IMR-90 (cell line): Measurements from ENCODE around the gene MEGF8. TPM values are rescaled to one million over a fixed set of nuclear protein-coding genes. Genes with fewer than 3 reads are reported as not detected.

Source experiments
- ATAC-seq: fragments of 200-7000 bp; cut with Tn5 transposase; 2 replicates; pipeline ENCODE4 v1.9.1; 2020; ENCODE audit warnings: low read depth, mild to moderate bottlenecking, moderate library complexity
- BruUV-seq: library from RNA; stranded (reverse); fragments of 400-500 nt; replicated peaks from 2 replicates; lab custom pipeline; 2021; lab: Mats Ljungman, UMichigan
- CTCF ChIA-PET: fragments of 300-600 bp; formaldehyde crosslinking; extraction: SDS; loops from one replicate; lab custom pipeline; 2021; ENCODE audit warnings: antibody characterized with exemption; lab: Yijun Ruan, JAX
- POLR2A ChIA-PET: fragments of 300-600 bp; sonication (Branson Sonifier 250); formaldehyde crosslinking; loops from one replicate; lab custom pipeline; 2022; ENCODE audit warnings: antibody characterized with exemption; ENCODE audit not compliant: unreplicated experiment; lab: Charles Lee
- DNase-seq: peaks from one replicate; pipeline ENCODE4 v3.0.0; 2013
- H2AFZ ChIP-seq: replicated peaks from 2 replicates; pipeline ENCODE3; 2013; ENCODE audit warnings: low read length, mild to moderate bottlenecking; ENCODE audit not compliant: poor library complexity
- H2AK5ac ChIP-seq: 2 replicates; pipeline ENCODE4 v1.6.1; 2013; ENCODE audit warnings: low read depth, low read length, inconsistent platforms
- H2AK9ac ChIP-seq: replicated peaks from 2 replicates; pipeline ENCODE3; 2013; ENCODE audit warnings: mild to moderate bottlenecking, low read depth, low read length, moderate library complexity; ENCODE audit not compliant: poor library complexity
- H2BK120ac ChIP-seq: 2 replicates; pipeline ENCODE4 v1.6.1; 2013; ENCODE audit warnings: low read depth, low read length, inconsistent platforms
- H2BK15ac ChIP-seq: 3 replicates; pipeline ENCODE4 v1.6.1; 2013; ENCODE audit warnings: low read depth, low read length, inconsistent platforms
- H2BK20ac ChIP-seq: 2 replicates; pipeline ENCODE4 v1.6.1; 2013; ENCODE audit warnings: low read depth, mild to moderate bottlenecking, inconsistent platforms, low read length, moderate library complexity
- H2BK5ac ChIP-seq: 2 replicates; pipeline ENCODE4 v1.6.1; 2013; ENCODE audit warnings: mild to moderate bottlenecking, low read depth, low read length, inconsistent platforms; ENCODE audit not compliant: poor library complexity, severe bottlenecking
- H3K14ac ChIP-seq: replicated peaks from 2 replicates; pipeline ENCODE4 v1.6.1; 2013; ENCODE audit warnings: low read depth, low read length, inconsistent platforms
- H3K18ac ChIP-seq: 2 replicates; pipeline ENCODE4 v1.6.1; 2013; ENCODE audit warnings: low read depth, low read length, control low read depth
- H3K23ac ChIP-seq: 2 replicates; pipeline ENCODE4 v1.6.1; 2013; ENCODE audit warnings: low read depth, low read length, inconsistent platforms
- H3K27ac ChIP-seq: 2 replicates; pipeline ENCODE4 v1.5.1; 2013; ENCODE audit warnings: mild to moderate bottlenecking, control low read depth, low read length; ENCODE audit not compliant: insufficient read depth
- H3K27me3 ChIP-seq: 2 replicates; pipeline ENCODE4 v1.6.1; 2013; ENCODE audit warnings: low read length; ENCODE audit not compliant: control insufficient read depth, insufficient read depth
- H3K36me3 ChIP-seq: 2 replicates; pipeline ENCODE4 v1.6.1; 2013; ENCODE audit warnings: low read length, mixed read lengths; ENCODE audit not compliant: control insufficient read depth, insufficient read depth
- H3K4ac ChIP-seq: 2 replicates; pipeline ENCODE4 v1.6.1; 2013; ENCODE audit warnings: low read depth, low read length, inconsistent platforms
- H3K4me1 ChIP-seq: 2 replicates; pipeline ENCODE4 v1.6.1; 2013; ENCODE audit warnings: low read length, mixed read lengths; ENCODE audit not compliant: control insufficient read depth, insufficient read depth
- H3K4me2 ChIP-seq: 2 replicates; pipeline ENCODE4 v1.6.1; 2013; ENCODE audit warnings: low read depth, mild to moderate bottlenecking, control low read depth, low read length, moderate library complexity
- H3K4me3 ChIP-seq: 2 replicates; pipeline ENCODE4 v1.5.1; 2013; ENCODE audit warnings: low read depth, mild to moderate bottlenecking, control low read depth, low read length, moderate library complexity; ENCODE audit not compliant: insufficient read depth
- H3K56ac ChIP-seq: 2 replicates; pipeline ENCODE4 v1.6.1; 2013; ENCODE audit warnings: low read length, inconsistent platforms; ENCODE audit not compliant: insufficient read depth; ENCODE audit errors: extremely low read depth
- H3K79me1 ChIP-seq, 2 experiments: 2 replicates each; pipeline ENCODE4 v1.6.1; 2013; ENCODE audit warnings: low read length in 2 of 2, inconsistent platforms in 1 of 2, low read depth in 1 of 2
- H3K9ac ChIP-seq: 2 replicates; pipeline ENCODE4 v1.6.1; 2013; ENCODE audit warnings: low read depth, low read length, control low read depth
- H3K9me1 ChIP-seq: 2 replicates; pipeline ENCODE4 v1.6.1; 2013; ENCODE audit warnings: low read length, inconsistent platforms; ENCODE audit not compliant: insufficient read depth
- H3K9me3 ChIP-seq: 2 replicates; pipeline ENCODE4 v1.6.1; 2013; ENCODE audit warnings: low read length; ENCODE audit not compliant: control insufficient read depth, insufficient read depth
- H4K20me1 ChIP-seq: 2 replicates; pipeline ENCODE4 v1.6.1; 2013; ENCODE audit warnings: low read length, inconsistent platforms; ENCODE audit not compliant: insufficient read depth
- H4K5ac ChIP-seq: 2 replicates; pipeline ENCODE4 v1.6.1; 2013; ENCODE audit warnings: mild to moderate bottlenecking, low read depth, low read length, control low read depth
- H4K8ac ChIP-seq, 2 experiments: 2 replicates each; pipeline ENCODE4 v1.6.1; 2013; ENCODE audit warnings: low read depth in 2 of 2, low read length in 2 of 2, control low read depth in 1 of 2, inconsistent platforms in 1 of 2
- H4K91ac ChIP-seq: 2 replicates; pipeline ENCODE4 v1.6.1; 2013; ENCODE audit warnings: low read depth, low read length, inconsistent platforms; ENCODE audit not compliant: insufficient read depth
- BHLHE40 ChIP-seq: fragments of 150-350 bp; IDR thresholded peaks from 2 replicates; pipeline ENCODE4 v1.6.1; 2016; ENCODE audit warnings: mild to moderate bottlenecking, low read depth, low read length
- CEBPB ChIP-seq: IDR thresholded peaks from 2 replicates; pipeline ENCODE4 v1.6.1; 2012; ENCODE audit warnings: low read depth, low read length, improper control_type of control experiment
- CHD1 ChIP-seq: IDR thresholded peaks from 2 replicates; pipeline ENCODE4 v1.6.1; 2012; ENCODE audit warnings: low read depth, low read length, improper control_type of control experiment
- FOS ChIP-seq: fragments of 150-350 bp; IDR thresholded peaks from 2 replicates; pipeline ENCODE4 v1.6.1; 2016; ENCODE audit warnings: low read depth, low read length
- MAFK ChIP-seq: IDR thresholded peaks from 2 replicates; pipeline ENCODE4 v1.6.1; 2012; ENCODE audit warnings: low read depth, low read length, improper control_type of control experiment
- MAZ ChIP-seq: IDR thresholded peaks from 2 replicates; pipeline ENCODE4 v1.6.1; 2012; ENCODE audit warnings: low read depth, mild to moderate bottlenecking, low read length, improper control_type of control experiment, moderate library complexity, borderline replicate concordance
- MXI1 ChIP-seq: IDR thresholded peaks from 2 replicates; pipeline ENCODE4 v1.6.1; 2012; ENCODE audit warnings: low read depth, mild to moderate bottlenecking, low read length, moderate library complexity, borderline replicate concordance
- NFE2L2 ChIP-seq: fragments of 150-350 bp; IDR thresholded peaks from 2 replicates; pipeline ENCODE4 v1.6.1; 2016; ENCODE audit warnings: low read depth, mild to moderate bottlenecking, low read length
- POLR2A ChIP-seq: IDR thresholded peaks from 2 replicates; pipeline ENCODE4 v1.6.1; 2012; ENCODE audit warnings: mild to moderate bottlenecking, low read depth, low read length
- RAD21 ChIP-seq: IDR thresholded peaks from 2 replicates; pipeline ENCODE4 v1.6.1; 2012; ENCODE audit warnings: low read length, improper control_type of control experiment
- RCOR1 ChIP-seq: IDR thresholded peaks from 2 replicates; pipeline ENCODE4 v1.6.1; 2012; ENCODE audit warnings: mild to moderate bottlenecking, low read length, improper control_type of control experiment; ENCODE audit not compliant: insufficient replicate concordance
- RFX5 ChIP-seq: IDR thresholded peaks from 2 replicates; pipeline ENCODE4 v1.8.0; 2012; ENCODE audit warnings: low read depth, mild to moderate bottlenecking, low read length, moderate library complexity
- SMC3 ChIP-seq: fragments of 150-350 bp; IDR thresholded peaks from 2 replicates; pipeline ENCODE4 v1.6.1; 2016; ENCODE audit warnings: low read depth, mild to moderate bottlenecking, antibody characterized with exemption, low read length, moderate library complexity
- WGBS, 2 experiments: methylation state at CpG; one replicate each; pipeline versions ENCODE4 v1.1.5 to v1.1.7; 2013; ENCODE audit warnings: missing lambda C conversion rate in 2 of 2; ENCODE audit not compliant: insufficient read length in 1 of 2; ENCODE audit errors: extremely low coverage in 2 of 2; 5-methylcytosine and 5-hydroxymethylcytosine counted together
- dilution Hi-C: fragments of 300-500 bp; cut with HindIII; formaldehyde crosslinking; loops from one replicate; pipeline ENCODE4 v1.14.3; 2018; ENCODE audit warnings: low sequenced_read_pairs; ENCODE audit not compliant: unreplicated experiment
- in situ Hi-C: fragments of 300-500 bp; cut with MboI; formaldehyde crosslinking; loops from 3 replicates; pipeline ENCODE4 v1.14.3; 2019; ENCODE audit warnings: low sequenced_read_pairs, inconsistent platforms, mixed read lengths
- intact Hi-C: fragments of 100-400 bp; cut with micrococcal nuclease; formaldehyde crosslinking; loops from 2 replicates; pipeline ENCODE4 v1.10.0; 2022
- polyA plus RNA-seq, 3 experiments: library from polyadenylated mRNA; depleted of rRNA; stranded (reverse); fragments of >200 nt; gene quantifications; 2 replicates each; pipeline ENCODE4 v1.2.3, GENCODE V29; 2012; ENCODE audit warnings: low replicate concordance in 1 of 3
- total RNA-seq: library from RNA; depleted of rRNA; stranded (reverse); fragments of >200 nt; gene quantifications from 2 replicates; pipeline ENCODE4 v1.2.3, GENCODE V29; 2012
- TF ChIP-seq, protein P1 (sequence below): fragments of 150-350 bp; IDR thresholded peaks from 2 replicates; pipeline ENCODE4 v1.6.1; 2016; ENCODE audit warnings: low read depth, mild to moderate bottlenecking, low read length, moderate library complexity, borderline replicate concordance
- TF ChIP-seq, protein P2 (sequence below): fragments of 150-350 bp; IDR thresholded peaks from 2 replicates; pipeline ENCODE4 v1.6.1; 2017; ENCODE audit warnings: mild to moderate bottlenecking, antibody characterized with exemption, low read length, low read depth

Gene MEGF8
- total and polyA plus RNA-seq, 2 of the 4 experiments (the other 2 are of a cell fraction) = 2.3 to 12.5 TPM

DNA sequence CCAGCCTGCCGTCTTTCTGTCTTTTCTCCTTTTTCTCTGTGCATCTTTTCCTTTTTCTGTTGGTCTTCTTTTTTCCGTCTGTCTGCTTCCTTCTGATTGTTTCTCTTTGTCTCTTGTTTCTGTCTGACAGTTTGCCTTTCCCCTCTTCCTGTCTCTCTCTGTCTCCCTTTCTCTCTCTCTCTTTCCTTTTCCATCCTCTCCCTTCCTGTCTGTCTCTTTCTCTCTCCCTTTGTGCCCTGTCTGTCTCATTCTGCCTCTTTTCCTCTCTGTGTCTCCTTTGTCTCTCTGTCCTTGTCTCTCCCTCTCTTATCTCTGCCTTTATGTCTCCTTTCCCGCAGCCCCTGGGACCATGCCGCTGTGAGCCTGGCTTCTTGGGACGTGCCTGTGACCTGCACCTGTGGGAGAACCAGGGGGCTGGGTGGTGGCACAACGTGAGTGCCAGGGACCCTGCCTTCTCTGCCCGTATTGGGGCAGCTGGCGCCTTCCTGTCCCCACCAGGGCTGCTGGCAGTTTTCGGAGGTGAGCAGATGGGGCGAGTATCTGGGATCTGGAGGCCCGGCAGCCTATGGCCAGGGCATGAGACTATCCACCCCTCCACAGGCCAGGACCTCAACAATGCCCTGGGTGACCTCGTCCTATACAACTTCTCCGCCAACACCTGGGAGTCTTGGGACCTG, 9.4 kb downstream of the MEGF8 start:
- Histone ChIP-seq H4K8ac (no peak overlapping the region), H3K14ac (no peak overlapping the region), H3K27me3 (no peaks in the 10 kb centered on the region), H2AK9ac (no peak overlapping the region), H3K27ac (no peak overlapping the region), H4K5ac (no peak overlapping the region), H2BK120ac (no peak overlapping the region), H3K9me3 (no peaks in the 10 kb centered on the region), H2BK20ac (no peak overlapping the region), H4K20me1 (peaks cover 20% of the 10 kb centered on the region), H2AFZ (no peak overlapping the region), H3K9ac (no peak overlapping the region), H2BK15ac (no peak overlapping the region), H3K4me2 (no peak overlapping the region), H3K4me3 (no peak overlapping the region), H3K9me1 (peaks cover 2% of the 10 kb centered on the region; the same call in 1 of the 2 replicates), H3K18ac (no peak overlapping the region), H3K4ac (no peak overlapping the region), H3K56ac (no peak overlapping the region), H2BK5ac (no peak overlapping the region), H3K4me1 (peaks cover 1% of the 10 kb centered on the region; the same call in 1 of the 2 replicates), H3K79me1 (peaks cover 0 to 20% of the 10 kb centered on the region in 2 experiments; a peak in 3 of 4 replicates), H4K91ac (no peak overlapping the region), H3K23ac (no peak overlapping the region), H2AK5ac (no peak overlapping the region), H3K36me3 (peaks cover 21% of the 10 kb centered on the region)
- in situ Hi-C loops = no loop called here
- TF ChIP-seq, protein P1, sequence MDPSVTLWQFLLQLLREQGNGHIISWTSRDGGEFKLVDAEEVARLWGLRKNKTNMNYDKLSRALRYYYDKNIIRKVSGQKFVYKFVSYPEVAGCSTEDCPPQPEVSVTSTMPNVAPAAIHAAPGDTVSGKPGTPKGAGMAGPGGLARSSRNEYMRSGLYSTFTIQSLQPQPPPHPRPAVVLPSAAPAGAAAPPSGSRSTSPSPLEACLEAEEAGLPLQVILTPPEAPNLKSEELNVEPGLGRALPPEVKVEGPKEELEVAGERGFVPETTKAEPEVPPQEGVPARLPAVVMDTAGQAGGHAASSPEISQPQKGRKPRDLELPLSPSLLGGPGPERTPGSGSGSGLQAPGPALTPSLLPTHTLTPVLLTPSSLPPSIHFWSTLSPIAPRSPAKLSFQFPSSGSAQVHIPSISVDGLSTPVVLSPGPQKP = no peak
- TF ChIP-seq, protein P2, sequence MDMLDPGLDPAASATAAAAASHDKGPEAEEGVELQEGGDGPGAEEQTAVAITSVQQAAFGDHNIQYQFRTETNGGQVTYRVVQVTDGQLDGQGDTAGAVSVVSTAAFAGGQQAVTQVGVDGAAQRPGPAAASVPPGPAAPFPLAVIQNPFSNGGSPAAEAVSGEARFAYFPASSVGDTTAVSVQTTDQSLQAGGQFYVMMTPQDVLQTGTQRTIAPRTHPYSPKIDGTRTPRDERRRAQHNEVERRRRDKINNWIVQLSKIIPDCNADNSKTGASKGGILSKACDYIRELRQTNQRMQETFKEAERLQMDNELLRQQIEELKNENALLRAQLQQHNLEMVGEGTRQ = no peak
- no peak for TF ChIP-seq BHLHE40
- TF ChIP-seq RAD21 = no peak
- no peak for TF ChIP-seq FOS
- TF ChIP-seq RFX5 = no peak
- no peak for TF ChIP-seq CHD1
- no peak for TF ChIP-seq SMC3
- TF ChIP-seq NFE2L2 = no peak
- no peak for TF ChIP-seq CEBPB
- no peak for TF ChIP-seq RCOR1
- no peak for TF ChIP-seq MXI1
- TF ChIP-seq MAFK = no peak
- no peak for TF ChIP-seq POLR2A
- TF ChIP-seq MAZ = no peak
- DNase-seq = no peak
- BruUV-seq = no TSS peak
- ChIA-PET POLR2A (no interaction called here), CTCF (no interaction called here)
- ATAC-seq = no peak
- dilution Hi-C loops = no loop called here
- 84% methylated on average over 5 of the region's 13 CpGs; no CpG with 5 or more reads in 1 of the 2 experiments for whole genome bisulfite sequencing, 2 experiments
- intact Hi-C loops = no loop called here
